Activated CD8-positive, alpha-beta memory T cell treated with anti-CD3 and anti-CD28 coated beads, Interleukin-2, amount 50 U/mL, for 1 hour (primary cell): ENCODE data around the gene CDH12.
"Not testable (repeated sequence)": the region's sequence is repeated elsewhere in the genome, so short reads cannot be mapped to it uniquely, and the experiment has no call there.

Source experiments
- DNase-seq: peaks from one replicate; pipeline ENCODE4 v3.0.0-alpha.2; 2020; ENCODE audit errors: extremely low read depth

The CDH12 gene

GRCh38 chr5:22852807-22853660 is at the start of gene CDH12:
CDH12 (minus strand) TSS chr5:22853344.
- DNase-seq: no peak

GRCh38 chr5:22901885-22902284 is 48.7 kb upstream of the CDH12 start:
- DNase-seq: no peak

DNA sequence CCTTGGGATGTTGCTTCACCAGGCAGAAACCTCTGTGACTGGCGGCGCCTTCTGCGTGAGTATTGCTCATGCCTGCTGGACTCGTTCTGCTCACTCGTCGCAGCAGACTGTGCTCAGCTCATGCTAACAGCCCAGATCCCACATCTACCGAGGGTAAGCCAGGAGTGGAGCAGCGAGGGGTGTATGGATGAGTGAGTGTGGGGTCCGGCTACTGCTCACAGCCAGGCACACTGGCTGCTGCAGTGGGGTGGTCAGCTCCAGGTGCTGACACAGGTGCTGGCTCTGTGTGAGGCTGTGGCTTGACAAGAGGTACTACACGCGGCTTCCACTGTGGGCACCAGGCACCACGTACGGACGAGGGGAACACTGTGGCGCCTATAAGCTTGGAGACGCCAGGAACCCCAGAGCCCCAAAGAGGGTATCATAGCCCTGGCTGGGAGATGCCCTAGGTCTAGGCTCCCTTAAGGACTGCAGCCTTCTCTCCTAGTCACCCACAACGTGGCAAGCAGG is 47.7 kb upstream of the CDH12 start:
- DNase-seq: no peak

DNA sequence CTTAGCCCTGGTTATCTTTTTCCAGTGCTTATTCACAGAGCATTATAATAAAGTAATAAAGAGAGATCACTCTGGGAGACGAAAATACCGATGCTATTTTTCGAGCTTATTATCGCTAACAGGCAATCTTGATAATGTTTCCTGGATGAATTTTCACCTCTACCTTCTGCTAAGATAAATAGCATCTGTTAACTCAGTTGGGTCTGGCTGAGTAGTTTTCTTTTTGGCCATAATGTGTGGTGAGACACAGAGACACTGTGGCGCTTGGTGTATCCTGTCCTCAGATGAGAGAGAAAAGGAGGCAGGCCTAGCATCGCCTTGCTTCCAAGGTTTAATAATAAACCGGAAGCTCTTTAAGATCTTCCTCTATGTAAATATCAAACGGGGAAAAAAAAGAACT is 46.2 kb upstream of the CDH12 start:
- no peak for DNase-seq

DNA sequence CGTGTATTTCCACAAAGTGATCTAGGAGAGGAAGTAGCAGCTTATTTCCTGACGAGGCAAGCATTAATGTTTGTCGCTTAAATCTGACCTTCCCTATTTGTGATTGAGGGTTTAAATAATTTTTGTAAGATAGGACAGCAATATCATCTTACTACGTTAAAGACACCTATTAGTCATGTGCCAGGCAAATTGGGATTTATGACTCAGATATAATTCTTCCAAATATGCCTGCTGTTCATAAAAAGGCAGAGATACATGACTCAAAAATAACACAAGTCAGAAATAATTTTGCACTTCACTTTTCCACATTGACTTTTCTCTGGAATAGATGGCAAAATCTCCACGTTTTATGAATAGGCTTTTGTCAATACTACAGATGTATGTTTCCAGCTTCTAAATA is 43.0 kb upstream of the CDH12 start:
- DNase-seq: no peak

DNA sequence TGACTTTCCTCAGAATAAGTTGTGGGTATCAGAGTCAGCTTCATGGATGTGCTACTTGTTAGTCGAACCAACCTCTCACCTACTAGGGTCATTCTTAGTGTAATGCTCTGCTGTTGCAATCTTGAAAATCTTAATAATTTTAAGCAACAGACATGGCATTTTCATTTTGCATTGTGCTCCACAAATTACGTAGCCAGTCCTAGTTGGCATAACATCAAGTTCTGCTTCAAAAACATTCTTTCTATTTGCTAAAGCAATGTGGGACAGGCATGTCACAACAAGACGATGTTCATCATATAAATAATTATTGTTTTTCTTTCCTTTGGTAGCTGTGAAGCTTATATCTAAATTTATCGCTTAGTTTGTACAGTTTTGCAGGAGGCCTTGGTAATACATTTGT is 39.3 kb upstream of the CDH12 start:
- no peak for DNase-seq

DNA sequence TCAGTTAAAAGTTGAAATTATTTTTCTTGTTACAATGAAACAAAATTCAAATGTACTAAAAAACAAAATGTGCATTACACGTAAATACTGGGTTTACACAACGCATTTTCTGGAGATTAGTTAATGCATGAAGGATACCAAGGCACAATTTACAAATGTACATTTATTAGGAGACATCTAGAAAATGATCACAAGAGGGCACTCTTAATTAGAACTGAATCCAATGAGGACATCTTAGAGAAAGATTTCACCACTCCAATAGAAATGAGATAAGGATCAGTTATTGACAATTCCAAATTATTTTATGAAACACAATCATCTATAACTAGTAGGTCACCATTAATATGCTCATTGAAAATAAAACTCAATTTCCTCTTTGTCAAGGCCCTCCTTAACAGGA is 36.6 kb upstream of the CDH12 start:
- no peak for DNase-seq

DNA sequence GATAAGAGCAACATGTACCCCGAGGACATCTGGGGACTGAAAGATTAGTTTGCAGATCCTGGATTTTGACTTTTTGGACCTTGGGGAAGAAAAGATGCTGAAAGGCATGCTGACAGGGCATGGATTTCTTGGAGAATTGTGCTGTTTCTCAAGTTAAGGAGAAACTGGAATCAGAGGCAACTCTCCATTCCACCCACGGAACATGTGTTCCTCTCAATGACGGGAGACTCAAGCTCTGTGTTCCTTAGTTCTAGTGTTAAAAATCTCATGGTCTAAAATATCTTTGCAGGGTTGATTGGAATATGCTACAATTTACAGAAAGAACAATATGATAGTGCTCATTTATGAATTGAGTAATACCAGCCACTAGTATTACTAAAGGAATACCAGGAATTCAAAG is 34.4 kb upstream of the CDH12 start:
- DNase-seq: no peak

- DNase-seq: not testable (repeated sequence)
Observed at GRCh38 chr5:22858911-22859310, 5.8 kb upstream of the CDH12 start.

GRCh38 chr5:22855824-22856223 is 2.7 kb upstream of the CDH12 start:
- no peak for DNase-seq

- DNase-seq: no peak
Observed at GRCh38 chr5:22850981-22851380, 2.2 kb downstream of the CDH12 start.

- DNase-seq: no peak
Observed at GRCh38 chr5:22846693-22847092, 6.5 kb downstream of the CDH12 start.

- no peak for DNase-seq
Observed at GRCh38 chr5:22844636-22845035, 8.5 kb downstream of the CDH12 start.

DNA sequence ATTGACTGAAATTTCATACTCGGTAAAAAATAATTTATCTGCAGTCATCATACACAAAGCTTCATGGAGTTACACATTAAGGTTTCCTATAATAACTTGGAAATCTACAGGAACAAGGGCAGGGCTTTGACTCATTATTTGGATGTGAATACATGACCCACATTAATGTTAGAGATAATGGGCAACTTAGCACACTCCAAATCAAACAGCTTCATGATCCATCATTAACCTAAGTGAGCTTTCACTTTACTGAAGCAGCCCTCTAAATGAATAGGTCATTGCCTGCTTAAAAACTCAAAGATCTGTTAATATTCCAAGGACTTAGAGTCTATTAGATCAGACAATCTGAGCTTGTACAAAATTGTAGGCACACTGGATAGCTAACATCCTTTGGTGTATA is 9.0 kb downstream of the CDH12 start:
- no peak for DNase-seq

DNA sequence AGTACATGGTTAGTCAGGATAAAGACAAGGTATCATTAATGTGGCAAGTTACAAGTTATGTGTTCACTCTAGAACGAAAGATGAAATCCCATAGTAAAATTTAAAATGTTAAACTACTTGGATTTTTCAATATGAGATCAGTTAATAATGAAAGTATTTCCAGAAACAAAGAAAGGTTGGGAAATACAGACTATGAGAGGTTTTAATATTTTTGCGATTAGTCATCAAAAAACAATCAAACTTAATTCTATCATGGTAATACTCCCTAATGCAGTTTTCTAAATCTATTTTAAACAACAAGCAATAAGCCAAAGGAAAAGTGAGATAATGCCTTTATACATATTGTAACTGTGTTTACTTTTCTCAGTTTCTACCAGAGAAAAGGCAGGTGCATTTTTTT is 10.6 kb downstream of the CDH12 start:
- DNase-seq: no peak

GRCh38 chr5:22837803-22838202 is 15.3 kb downstream of the CDH12 start:
- DNase-seq: no peak

GRCh38 chr5:22835686-22836085 is 17.5 kb downstream of the CDH12 start:
- no peak for DNase-seq

- no peak for DNase-seq
Observed at GRCh38 chr5:22793463-22793862, 59.7 kb downstream of the CDH12 start.

DNA sequence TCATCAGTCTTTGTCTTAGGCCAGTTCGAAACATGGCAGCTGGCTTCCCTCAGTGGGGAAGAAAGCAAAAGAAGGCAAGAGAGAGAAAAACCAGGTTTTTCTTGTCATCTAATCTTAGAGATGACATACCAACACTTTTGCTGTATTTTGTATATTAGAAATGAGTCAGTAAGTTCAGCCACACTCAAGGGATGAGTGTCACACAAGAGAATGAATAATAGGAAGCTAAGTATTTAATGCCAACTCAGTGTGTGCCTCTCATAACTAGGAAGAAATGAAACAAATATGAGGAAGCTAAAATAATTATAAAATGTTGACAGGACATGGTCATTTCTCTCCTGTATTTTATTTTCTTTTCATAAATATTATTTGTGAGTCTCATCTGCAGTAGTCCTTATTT is 65.3 kb downstream of the CDH12 start:
- no peak for DNase-seq

DNA sequence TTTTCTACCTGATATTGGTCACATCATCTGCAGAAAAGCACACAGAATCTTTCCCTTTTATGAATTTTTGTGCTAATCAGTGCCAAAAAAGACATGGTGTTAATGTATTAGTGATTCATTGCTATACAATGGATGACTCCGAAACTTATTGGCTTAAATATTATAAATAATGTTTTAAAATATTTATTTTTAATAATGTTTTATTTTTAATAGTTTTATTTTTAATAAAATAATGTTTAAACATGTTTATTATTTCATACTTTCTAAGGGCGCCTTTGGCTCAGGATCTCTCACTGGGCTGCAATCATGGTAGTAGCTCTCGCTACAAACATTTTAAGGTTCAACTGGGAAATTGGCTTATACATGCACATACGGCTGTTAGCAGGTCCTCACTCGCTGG is 65.7 kb downstream of the CDH12 start:
- no peak for DNase-seq

GRCh38 chr5:22780756-22781155 is 72.4 kb downstream of the CDH12 start:
- no peak for DNase-seq

GRCh38 chr5:22779499-22779898 is 73.6 kb downstream of the CDH12 start:
- DNase-seq: no peak

- no peak for DNase-seq
Observed at GRCh38 chr5:22776285-22776684, 76.9 kb downstream of the CDH12 start.

DNA sequence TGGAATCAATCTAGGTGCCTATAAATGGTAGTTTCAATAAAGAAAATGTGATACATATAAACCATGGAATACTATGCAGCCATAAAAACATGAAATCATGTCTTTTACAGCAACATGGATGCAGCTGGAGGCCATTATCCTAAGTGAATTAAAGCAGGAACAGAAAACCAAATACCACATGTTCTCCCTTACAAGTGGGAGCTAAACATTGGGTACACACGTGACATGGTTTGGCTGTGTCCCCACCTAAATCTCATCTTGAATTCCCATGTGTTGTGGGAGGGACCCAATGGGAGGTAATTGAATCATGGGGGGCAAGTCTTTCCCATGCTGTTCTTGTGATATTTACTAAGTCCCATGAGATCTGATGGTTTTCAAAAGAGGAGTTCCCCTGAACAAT is 78.9 kb downstream of the CDH12 start:
- DNase-seq: not testable (repeated sequence)
